ENCODE results near the gene SKI. TPM values are rescaled to one million over a fixed set of nuclear protein-coding genes. Genes with fewer than 3 reads are reported as not detected.
A peak's percentile ranks its signal among the peaks of the same experiment; 100 is the strongest.
"Not testable (repeated sequence)": the region's sequence is repeated elsewhere in the genome, so short reads cannot be mapped to it uniquely, and the experiment has no call there.

The SKI gene
- total RNA-seq, 2 donors from 2014 or later, result 26.6 to 43.8 TPM

DNA sequence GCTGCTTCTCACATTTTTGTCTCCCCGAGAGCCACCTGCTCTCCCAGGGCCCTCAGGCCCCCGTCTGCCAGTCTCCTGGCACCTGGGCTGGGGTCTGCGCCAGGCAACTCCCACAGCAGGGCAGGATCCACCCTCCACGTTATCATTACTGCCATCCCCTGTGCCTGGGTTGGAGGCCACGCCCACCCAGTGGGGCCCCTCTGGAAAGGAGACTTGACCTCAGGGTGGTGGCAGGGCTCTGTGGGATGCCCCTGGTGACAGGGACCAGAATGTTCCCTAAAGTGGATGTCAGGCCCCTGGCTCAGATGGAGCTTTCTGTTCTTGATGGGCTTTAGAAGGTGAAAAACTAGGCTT, 66.6 kb downstream of the SKI start:
- Mint-ChIP-seq H3K9me3 (no peaks in the 10 kb centered on the region), H3K36me3 (peaks cover 0 to 6% of the 10 kb centered on the region in 2 donors), H3K27ac (peak overlapping the region in 1 of 2 donors; percentile 74)
- ATAC-seq (no peak), DNase-seq (ENCODE audit: low spot score in 2 of 2) (no peak)

DNA sequence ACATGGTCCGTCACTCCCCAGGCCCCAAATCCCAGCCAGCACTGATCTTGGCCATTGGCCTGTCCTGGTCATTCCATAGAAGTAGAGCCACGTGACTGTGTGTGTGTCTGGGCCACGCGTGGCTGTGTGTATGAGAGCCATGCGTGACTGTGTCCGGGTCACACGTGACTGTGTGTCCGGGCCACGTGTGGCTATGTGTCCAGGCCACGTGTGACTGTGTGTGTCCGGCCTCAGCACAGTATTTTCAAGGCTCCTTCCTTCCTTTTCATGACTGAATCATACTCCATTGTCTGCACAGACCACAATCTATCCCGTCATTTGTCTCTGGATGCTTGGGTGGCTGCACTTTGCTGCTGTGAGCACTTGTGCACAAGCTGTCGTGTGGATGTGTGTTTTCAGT, 67.4 kb downstream of the SKI start:
- ATAC-seq, result no peak
- Mint-ChIP-seq H3K9me3 (no peaks in the 10 kb centered on the region), H3K27ac (peak overlapping the region; percentile 60 to 64), H3K36me3 (peaks cover 0 to 6% of the 10 kb centered on the region in 2 donors)
- DNase-seq (ENCODE audit: low spot score in 2 of 2), result no peak

DNA sequence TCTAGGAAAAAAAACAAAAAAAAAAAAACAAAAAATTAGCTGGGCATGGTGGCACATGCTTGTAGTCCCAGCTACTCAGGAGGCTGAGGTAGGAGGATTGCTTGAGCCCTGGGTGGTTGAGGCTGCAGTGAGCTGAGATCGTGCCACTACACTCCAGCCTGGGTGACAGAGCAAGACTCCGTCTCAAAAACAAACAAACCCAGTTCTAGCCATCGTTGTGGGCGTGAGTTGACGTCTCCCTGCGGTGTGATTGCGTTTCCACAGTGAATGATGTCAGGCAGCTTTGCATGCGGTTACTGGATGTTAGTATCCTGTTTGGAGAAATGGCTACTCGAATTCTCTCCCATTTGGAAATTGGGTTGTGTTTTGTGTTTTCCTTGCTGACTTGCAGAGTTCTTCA, 68.1 kb downstream of the SKI start:
- H3K36me3 Mint-ChIP-seq; H3K9me3 Mint-ChIP-seq; ATAC-seq; DNase-seq (ENCODE audit: low spot score in 2 of 2): not testable (repeated sequence)
- peak overlapping the region; percentile 64 to 72 for H3K27ac Mint-ChIP-seq

DNA sequence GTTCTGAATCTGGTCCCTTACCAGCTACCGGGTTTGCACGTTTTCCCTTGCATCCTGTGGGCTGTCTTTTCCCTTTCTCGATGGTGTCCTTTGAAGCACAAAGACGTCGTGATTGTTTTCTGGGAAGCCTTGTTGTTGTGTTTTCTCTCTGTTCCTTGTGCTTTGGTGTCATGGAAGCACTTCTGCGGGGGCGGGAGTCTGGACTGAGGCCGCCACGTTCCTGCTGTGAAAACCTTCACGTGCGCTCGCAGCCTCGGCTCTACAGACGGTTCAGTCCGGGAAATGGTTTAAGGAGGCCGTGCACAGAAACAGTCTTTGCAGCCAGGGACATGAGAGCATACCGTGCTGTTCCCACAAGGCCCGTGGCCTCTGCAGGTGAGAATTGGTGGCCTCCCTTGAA, 68.5 kb downstream of the SKI start:
- Mint-ChIP-seq H3K36me3 (peaks cover 0 to 6% of the 10 kb centered on the region in 2 donors), H3K27ac (peak overlapping the region; percentile 36 to 72), H3K9me3 (no peaks in the 10 kb centered on the region)
- DNase-seq (ENCODE audit: low spot score in 2 of 2) (no peak), ATAC-seq (no peak)

DNA sequence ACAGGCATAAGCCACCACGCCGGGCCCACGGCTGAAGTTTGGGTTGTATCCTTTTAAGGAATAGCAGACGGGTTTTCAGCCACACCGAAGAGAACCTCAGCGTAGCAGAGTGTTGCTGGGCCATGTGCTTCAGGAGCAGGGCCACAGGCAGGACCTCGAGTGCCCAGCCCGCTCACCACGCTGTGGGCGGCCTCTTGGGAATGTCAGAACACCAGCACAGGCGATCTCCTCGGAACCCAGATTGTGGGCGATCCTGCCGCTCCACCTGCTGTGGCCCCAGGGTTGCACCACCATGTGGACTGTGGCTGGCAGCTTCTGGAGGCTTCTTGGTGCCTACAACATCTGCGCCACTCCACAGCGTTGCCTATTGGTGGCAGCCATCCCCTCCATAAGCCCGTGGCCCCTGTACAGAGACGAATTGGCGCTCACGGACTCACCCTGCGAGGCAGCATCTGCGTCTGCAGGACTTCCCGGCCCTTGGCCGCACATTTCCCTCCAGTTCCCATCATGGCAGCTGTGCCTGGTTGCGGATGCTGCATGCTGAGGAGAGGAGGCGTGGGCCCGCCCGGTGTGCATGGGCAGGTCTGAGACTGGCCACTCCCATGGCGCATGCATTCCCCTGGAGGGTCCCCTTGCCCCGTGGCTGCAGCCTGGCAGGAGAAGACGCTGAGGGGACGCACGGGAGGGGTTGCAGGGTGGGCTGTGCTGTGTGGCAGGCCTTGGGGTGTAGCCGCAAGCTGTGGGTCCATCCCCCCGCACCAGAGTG, 69.3 kb downstream of the SKI start:
- H3K27ac Mint-ChIP-seq, result peak overlapping the region in 1 of 2 donors; percentile 22
- ATAC-seq (no peak), DNase-seq (ENCODE audit: low spot score in 2 of 2) (no peak)
- peaks cover 0 to 6% of the 10 kb centered on the region in 2 donors for H3K36me3 Mint-ChIP-seq
- H3K9me3 Mint-ChIP-seq, result no peaks in the 10 kb centered on the region

DNA sequence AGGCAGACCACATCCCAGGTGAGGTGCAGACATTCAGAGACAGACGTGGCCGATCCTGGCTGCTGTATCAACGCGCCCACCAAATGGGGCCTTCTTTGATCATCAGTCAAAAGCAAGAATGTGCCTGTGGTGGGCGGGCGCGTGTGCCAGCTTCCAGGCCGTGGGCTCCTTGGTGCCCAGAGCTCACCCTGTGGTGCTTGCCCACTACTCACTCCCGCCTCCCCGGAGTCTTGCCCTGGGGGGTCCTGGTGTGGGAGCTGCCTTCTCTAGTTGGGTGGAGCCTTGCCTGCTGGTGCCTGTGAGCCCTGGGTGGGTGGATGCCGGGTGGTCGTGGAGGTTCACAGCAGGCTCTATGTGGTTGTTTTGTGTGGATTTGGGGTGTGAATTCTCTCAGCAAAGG, 70.6 kb downstream of the SKI start:
- Mint-ChIP-seq H3K9me3 (no peaks in the 10 kb centered on the region), H3K27ac (peak overlapping the region; percentile 66 to 95), H3K36me3 (peaks cover 0 to 6% of the 10 kb centered on the region in 2 donors)
- DNase-seq (ENCODE audit: low spot score in 2 of 2) (no peak), ATAC-seq (no peak)

DNA sequence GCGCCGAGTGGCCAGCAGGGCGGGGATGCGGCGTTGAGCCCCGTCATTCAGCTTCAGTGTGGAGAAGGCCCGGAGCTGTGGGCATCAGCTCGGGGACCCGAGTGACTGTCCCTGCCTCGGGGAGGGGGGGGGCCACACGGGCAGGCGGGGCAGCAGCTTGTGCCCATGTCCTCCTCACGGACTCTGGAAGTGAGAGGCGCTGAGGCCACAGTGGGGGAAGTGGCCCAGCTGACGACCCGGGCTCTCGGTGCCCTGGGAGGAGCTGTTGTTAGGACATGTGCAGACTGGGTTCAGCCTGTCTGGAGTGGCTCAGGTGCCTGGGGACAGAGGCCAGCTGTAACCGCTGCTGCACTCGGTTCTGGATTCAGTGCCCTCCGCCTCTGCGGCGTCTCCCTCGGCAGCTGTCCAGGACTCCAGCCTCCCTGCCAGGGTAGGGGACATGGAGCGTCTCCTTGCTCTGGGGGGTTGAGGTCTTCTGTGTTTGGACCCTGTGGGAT, 71.1 kb downstream of the SKI start:
- DNase-seq (ENCODE audit: low spot score in 2 of 2), result no peak
- no peaks in the 10 kb centered on the region for H3K9me3 Mint-ChIP-seq
- no peak for ATAC-seq
- H3K36me3 Mint-ChIP-seq, result peaks cover 0 to 6% of the 10 kb centered on the region in 2 donors
- peak overlapping the region; percentile 72 to 95 for H3K27ac Mint-ChIP-seq

DNA sequence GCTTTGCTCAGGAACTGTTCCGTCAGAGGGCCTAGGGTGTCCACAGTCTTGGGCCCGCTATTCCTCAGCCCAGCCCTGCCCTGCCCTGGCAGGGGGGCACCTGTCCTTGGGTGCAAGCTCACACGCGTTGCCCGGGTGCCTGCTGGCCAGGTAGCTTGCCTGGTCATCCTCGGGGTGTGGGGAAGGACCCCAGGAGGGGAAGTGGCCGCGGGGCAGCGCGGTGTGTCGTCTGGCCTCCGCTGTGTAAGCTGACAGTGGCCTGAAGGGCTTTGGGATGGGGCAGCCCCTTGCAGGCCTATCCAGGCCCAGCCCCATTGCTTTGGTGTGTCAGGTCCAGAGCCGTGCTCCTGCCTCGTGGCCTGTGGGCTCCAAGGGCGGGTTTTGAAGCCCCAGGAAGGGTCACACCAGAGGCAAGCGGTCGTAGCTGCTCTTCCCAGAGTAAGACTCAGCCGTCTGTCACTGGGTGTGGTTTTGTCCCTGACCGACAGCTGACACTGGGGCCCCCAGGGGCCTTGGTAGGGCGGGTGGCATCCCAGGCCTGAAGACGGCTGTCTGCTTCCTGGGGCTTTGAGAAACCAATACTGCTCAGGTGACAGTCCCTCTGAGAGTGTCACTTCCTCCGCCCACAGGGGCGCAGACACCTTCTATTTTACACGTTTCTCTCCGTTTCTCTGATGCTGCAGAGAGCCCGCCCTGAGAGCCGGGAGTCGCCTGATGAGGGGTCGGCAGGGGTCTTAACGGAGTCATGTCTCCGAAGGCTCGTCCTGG, 72.1 kb downstream of the SKI start:
- H3K27ac Mint-ChIP-seq, result peak overlapping the region; percentile 82 to 95
- DNase-seq (ENCODE audit: low spot score in 2 of 2) (peak; percentile 75 to 92), ATAC-seq (peak; percentile 84 to 88)
- H3K9me3 Mint-ChIP-seq, result no peaks in the 10 kb centered on the region
- H3K36me3 Mint-ChIP-seq, result peaks cover 1 to 8% of the 10 kb centered on the region in 2 donors

DNA sequence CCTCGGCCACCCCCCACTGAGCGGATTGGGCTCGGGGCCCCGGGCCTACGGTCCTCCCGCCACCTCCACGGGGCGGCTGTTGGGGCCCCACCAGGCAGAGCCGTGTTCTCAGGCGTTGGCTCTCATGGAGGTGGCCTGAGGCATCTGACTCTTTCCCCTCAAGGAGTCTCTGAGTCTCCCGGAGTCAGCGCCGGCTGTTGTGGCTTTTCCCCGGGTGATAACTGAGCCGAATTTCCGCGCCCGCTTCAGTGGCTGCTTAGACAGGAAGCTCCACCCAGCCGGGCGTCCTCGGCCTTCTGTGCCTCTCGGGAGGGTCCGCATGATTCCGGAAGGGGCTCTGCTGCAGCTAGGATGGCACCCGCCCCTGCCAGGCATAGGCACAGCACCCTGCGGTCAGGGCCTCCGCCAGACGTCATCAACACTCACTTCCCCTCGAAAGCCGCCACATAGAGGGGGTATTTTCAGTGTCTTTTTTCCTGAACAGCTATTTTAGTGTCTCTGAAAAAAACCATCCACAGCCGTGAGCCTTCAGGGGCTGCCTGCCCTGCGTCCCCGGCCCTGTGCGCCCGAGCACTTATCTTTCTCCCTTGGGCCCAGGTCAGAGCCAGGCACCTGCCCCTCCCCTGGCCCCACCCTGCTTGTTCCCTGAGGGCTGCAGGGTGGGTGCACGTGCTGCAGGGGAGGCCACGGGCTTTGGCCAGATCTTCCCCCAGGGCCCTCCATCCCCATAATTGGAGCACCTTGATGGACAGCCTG, 72.9 kb downstream of the SKI start:
- peak; percentile 68 to 72 for ATAC-seq
- Mint-ChIP-seq H3K9me3 (no peaks in the 10 kb centered on the region), H3K36me3 (peaks cover 9 to 15% of the 10 kb centered on the region in 2 donors), H3K27ac (peak overlapping the region; percentile 82 to 95)
- peak; percentile 72 to 88 for DNase-seq (ENCODE audit: low spot score in 2 of 2)

DNA sequence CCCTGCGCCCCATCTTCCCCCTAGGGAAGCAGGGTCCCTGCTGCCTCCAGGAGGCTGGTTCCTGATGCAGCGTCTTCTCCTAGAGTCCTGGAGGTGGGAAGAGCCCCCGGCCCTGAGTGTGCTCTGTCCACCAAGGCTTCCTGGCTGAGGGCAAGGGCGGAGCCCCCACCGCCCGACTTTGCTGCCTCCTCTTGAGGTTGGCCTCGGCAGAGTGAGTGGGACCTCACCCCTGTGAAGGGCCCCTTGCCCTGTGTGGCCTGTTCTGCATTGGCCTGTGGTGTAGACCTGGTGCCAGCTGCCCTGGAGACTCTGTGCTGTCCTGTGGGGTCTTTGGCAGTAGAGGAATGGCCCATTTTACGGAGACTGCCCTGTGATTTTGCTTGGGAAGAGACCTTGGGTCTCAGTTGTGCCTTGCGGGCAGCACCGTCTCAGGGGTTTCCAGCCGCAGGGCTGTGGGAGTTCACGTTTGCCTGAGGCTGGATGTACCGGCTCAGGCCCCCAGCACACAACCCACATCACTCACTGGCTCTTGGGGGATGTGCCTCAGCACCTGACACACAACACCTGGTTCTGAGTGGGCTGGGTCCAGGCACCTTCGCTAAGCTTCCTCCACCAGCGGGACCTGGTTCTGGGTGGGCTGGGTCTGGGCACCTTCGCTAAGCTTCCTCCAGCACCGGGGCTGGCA, 73.6 kb downstream of the SKI start:
- ATAC-seq, result no peak
- Mint-ChIP-seq H3K9me3 (no peaks in the 10 kb centered on the region), H3K27ac (peak overlapping the region; percentile 81 to 95), H3K36me3 (peaks cover 9 to 11% of the 10 kb centered on the region in 2 donors)
- no peak for DNase-seq (ENCODE audit: low spot score in 2 of 2)

DNA sequence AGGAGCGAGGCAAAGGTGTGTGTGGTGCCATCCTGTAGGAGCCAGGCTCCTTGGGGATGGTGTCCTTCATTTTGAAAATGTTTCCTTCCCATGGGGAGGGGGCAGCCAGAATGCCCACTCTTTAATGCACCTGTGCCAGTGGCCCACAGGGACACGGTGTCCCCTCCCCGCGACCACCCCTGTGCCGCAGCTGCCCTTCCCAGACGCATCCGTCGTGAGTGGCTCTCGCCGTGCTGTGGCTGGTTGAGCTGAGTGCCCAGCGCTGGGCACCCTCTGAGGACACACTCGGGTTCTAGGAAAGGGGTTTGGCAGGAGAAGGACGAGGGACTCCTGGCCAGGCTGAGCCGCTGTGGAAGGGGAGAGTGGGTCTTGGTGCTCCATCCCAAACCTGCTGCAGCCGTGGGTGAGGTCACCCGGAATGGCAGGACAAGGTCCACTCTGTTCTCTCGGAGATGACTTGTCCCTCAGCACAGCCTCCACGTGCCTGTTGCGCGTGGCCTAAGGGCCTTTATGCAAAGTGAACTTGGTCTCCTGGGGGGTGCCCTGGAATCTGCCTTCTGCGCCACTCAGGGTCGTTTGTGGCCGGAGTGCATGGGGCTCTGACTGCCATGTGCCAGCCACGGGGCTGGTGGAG, 74.3 kb downstream of the SKI start:
- no peak for DNase-seq (ENCODE audit: low spot score in 2 of 2)
- Mint-ChIP-seq H3K27ac (peak overlapping the region in 1 of 2 donors; percentile 95), H3K36me3 (peaks cover 9% of the 10 kb centered on the region in 2 donors), H3K9me3 (no peaks in the 10 kb centered on the region)
- ATAC-seq, result no peak

DNA sequence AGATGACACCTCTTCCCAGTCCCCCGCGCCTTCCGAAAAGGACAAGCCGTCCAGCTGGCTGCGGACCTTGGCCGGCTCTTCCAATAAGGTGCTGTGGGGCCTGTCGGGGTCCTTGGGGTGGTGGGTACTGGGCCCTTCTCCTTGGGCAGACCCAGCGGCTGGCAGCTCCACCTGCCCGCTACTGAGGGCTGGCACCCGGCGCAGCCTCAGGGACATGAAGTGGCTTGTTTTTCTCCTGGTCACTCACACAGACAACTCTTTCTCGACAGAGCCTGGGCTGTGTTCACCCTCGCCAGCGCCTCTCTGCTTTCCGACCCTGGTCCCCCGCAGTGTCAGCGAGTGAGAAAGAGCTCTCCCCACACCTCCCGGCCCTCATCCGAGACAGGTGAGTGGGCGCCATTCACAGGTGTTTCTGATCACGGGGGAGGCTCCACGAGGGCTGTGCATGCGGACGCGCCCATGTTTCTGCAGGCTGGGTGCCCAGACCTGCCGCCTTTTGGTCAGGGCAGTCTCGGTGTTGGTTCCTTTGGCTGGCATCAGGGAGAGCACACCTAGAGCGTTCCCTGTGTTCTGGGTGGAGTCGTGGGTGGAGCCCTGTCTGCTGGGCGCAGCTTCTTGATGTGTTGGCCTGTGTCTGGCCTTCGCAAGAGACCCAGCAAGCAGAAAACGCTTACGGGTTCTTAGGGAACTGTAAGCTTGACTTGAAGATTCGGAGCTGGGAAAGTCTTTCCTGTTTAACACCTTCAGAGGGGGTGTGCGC, 75.1 kb downstream of the SKI start:
- no peak for ATAC-seq
- H3K36me3 Mint-ChIP-seq, result peaks cover 9 to 14% of the 10 kb centered on the region in 2 donors
- H3K27ac Mint-ChIP-seq, result peak overlapping the region; percentile 50 to 95

DNA sequence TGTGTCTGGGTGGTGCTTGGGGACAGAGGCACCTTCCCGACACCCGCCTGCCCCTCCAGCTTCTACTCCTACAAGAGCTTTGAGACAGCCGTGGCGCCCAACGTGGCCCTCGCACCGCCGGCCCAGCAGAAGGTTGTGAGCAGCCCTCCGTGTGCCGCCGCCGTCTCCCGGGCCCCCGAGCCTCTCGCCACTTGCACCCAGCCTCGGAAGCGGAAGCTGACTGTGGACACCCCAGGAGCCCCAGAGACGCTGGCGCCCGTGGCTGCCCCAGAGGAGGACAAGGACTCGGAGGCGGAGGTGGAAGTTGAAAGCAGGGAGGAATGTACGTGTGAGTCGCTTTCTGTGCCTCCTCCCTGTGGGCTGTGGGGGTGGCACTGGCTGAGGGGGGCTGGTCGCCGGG, 75.7 kb downstream of the SKI start:
- DNase-seq (ENCODE audit: low spot score in 2 of 2) (no peak), ATAC-seq (no peak)
- peaks cover 9 to 14% of the 10 kb centered on the region in 2 donors for H3K36me3 Mint-ChIP-seq
- H3K27ac Mint-ChIP-seq, result no peak overlapping the region
- no peaks in the 10 kb centered on the region for H3K9me3 Mint-ChIP-seq

More for the DNA sequence above, 75.1 kb downstream of the SKI start:
- DNase-seq (ENCODE audit: low spot score in 2 of 2), result no peak
- H3K9me3 Mint-ChIP-seq, result no peaks in the 10 kb centered on the region

DNA sequence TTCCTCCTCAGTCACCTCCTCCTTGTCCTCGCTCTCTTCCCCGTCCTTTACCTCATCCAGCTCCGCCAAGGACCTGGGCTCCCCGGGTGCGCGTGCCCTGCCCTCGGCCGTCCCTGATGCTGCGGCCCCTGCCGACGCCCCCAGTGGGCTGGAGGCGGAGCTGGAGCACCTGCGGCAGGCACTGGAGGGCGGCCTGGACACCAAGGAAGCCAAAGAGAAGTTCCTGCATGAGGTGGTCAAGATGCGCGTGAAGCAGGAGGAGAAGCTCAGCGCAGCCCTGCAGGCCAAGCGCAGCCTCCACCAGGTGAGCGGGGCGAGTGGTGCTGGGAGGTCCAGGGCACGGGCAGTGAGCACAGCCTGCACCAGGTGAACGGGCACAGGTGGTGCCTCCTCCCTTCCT, 76.2 kb downstream of the SKI start:
- H3K36me3 Mint-ChIP-seq, result peaks cover 9 to 14% of the 10 kb centered on the region in 2 donors
- no peaks in the 10 kb centered on the region for H3K9me3 Mint-ChIP-seq
- ATAC-seq, result no peak
- no peak for DNase-seq (ENCODE audit: low spot score in 2 of 2)
- no peak overlapping the region for H3K27ac Mint-ChIP-seq

DNA sequence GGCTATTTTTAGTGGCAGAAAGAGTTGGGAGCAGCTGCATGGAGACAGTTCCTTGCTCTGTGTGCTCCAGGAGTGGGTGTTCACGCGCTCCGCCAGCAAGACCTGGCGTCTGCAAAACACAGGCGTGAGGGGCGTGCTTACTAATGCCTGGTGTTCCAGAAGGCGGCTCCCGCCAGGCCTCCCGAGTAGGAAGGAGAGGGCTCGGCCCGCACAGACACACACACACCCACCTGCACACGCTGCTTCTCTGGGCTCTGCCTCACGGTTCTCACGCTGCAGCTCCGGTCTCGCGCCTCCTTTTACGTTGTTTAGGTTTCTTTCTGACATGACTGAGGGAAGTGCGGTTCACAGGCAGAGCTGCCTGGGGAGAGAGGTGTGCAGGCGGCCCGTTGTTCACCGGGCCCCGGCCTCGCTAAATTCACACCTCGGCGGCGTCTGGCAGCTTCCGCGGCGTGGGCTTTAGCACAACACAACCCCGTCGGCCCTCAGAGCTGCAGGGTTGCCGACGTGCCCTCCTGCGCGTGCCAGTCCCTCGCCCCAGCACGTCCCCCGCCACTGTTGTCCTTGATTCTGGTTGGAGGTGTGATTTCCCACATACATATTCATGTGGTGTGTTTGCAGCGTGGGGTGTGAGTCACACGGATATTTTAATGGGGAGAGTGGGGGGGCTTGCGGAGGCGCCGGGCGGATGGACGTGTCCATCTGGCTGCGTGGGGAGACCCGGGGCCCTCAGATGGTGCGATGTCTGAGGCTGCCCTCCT, 77.0 kb downstream of the SKI start:
- Mint-ChIP-seq H3K9me3 (no peaks in the 10 kb centered on the region), H3K27ac (no peak overlapping the region), H3K36me3 (peaks cover 9 to 14% of the 10 kb centered on the region in 2 donors)
- DNase-seq (ENCODE audit: low spot score in 2 of 2), result no peak
- ATAC-seq, result no peak
